AG09309 (cell line): ENCODE measurements around the gene TBX6.

ENCODE experiments used
- DNase-seq: peaks from one replicate; pipeline ENCODE4 v3.0.0-alpha.2; 2010; ENCODE audit warnings: low read depth
- H3K4me3 ChIP-seq: 2 replicates; pipeline ENCODE4 v1.5.1; 2011; ENCODE audit warnings: mild to moderate bottlenecking, low read depth, low read length, moderate library complexity; ENCODE audit not compliant: control insufficient read depth
- CTCF ChIP-seq: IDR thresholded peaks from 2 replicates; pipeline ENCODE4 v1.5.1; 2011; ENCODE audit warnings: mild to moderate bottlenecking, low read depth, low read length, inconsistent platforms; ENCODE audit not compliant: insufficient read depth, control insufficient read depth; ENCODE audit errors: missing control alignments

The TBX6 gene

GRCh38 chr16:30096105-30096861 is 4.6 kb upstream of the TBX6 start, which contains the start of gene YPEL3:
YPEL3 (minus strand) TSS chr16:30096213; CDS start chr16:30095482, 731 bp downstream.
- TF ChIP-seq CTCF: no peak
- DNase-seq: peak; percentile 55
- H3K4me3 ChIP-seq: peak within 1 kb of the TSS; percentile 74

GRCh38 chr16:30095166-30096078 is 3.7 kb upstream of the TBX6 start:
- DNase-seq: no peak
- TF ChIP-seq CTCF: no peak
- H3K4me3 ChIP-seq: peak overlapping the region; percentile 74

GRCh38 chr16:30094541-30095165 is 2.9 kb upstream of the TBX6 start:
- TF ChIP-seq CTCF: no peak
- DNase-seq: no peak
- peak overlapping the region; percentile 74 for H3K4me3 ChIP-seq

GRCh38 chr16:30092373-30093010 is 768 bp upstream of the TBX6 start:
- no peak for DNase-seq
- TF ChIP-seq CTCF: peak; percentile 73
- peak overlapping the region; percentile 44 for H3K4me3 ChIP-seq

GRCh38 chr16:30090610-30091331 is 953 bp downstream of the TBX6 start:
- TF ChIP-seq CTCF: no peak
- DNase-seq: no peak
- no peak overlapping the region for H3K4me3 ChIP-seq
